Endothelial cell of umbilical vein (primary cell): ENCODE data around the gene PEAR1. TPM values are rescaled to one million over a fixed set of nuclear protein-coding genes. Genes with fewer than 3 reads are reported as not detected.

ENCODE experiments used
- BruUV-seq: library from RNA; stranded (reverse); fragments of 400-500 nt; replicated peaks from 2 replicates; lab custom pipeline; 2021; lab: Mats Ljungman, UMichigan
- CTCF ChIA-PET: fragments of 300-600, 350-600 bp; sonication (Branson Sonifier 250); formaldehyde crosslinking; loops from one replicate; lab custom pipeline; 2021; ENCODE audit warnings: antibody characterized with exemption, inconsistent platforms; lab: Charles Lee
- POLR2A ChIA-PET: fragments of 300-600, 350-600 bp; sonication (Branson Sonifier 250); formaldehyde crosslinking; loops from one replicate; lab custom pipeline; 2021; ENCODE audit warnings: antibody characterized with exemption, inconsistent platforms; lab: Charles Lee
- DNase-seq: peaks from one replicate; pipeline ENCODE4 v3.0.0-alpha.2; 2011; ENCODE audit warnings: low read depth, low spot score
- FAIRE-seq: peaks from 2 replicates; lab custom pipeline; 2011; peaks lifted over from hg19 to GRCh38; lab: Jason Lieb, UNC
- H2AFZ ChIP-seq: 2 replicates; pipeline ENCODE4 v1.6.0; 2012; ENCODE audit warnings: low read depth, low read length, control low read depth, inconsistent platforms
- H3K27ac ChIP-seq: 2 replicates; pipeline ENCODE4 v1.5.1; 2011; ENCODE audit warnings: low read depth, mild to moderate bottlenecking, control low read depth, low read length, moderate library complexity; ENCODE audit not compliant: insufficient read depth
- H3K27me3 ChIP-seq, 2 experiments: 2 replicates each; pipeline versions ENCODE4 v1.6.0 to v1.6.1; 2011; ENCODE audit warnings: low read length in 2 of 2, mixed read lengths in 1 of 2; ENCODE audit not compliant: control insufficient read depth in 2 of 2, insufficient read depth in 2 of 2
- H3K36me3 ChIP-seq, 2 experiments: 2 replicates in 1 of 2; 3 replicates in 1 of 2; pipeline ENCODE4 v1.5.1; 2011; ENCODE audit warnings: low read length in 2 of 2, mild to moderate bottlenecking in 1 of 2, moderate library complexity in 1 of 2; ENCODE audit not compliant: control insufficient read depth in 2 of 2, insufficient read depth in 2 of 2; ENCODE audit errors: extremely low read depth in 1 of 2
- H3K4me1 ChIP-seq: 3 replicates; pipeline ENCODE4 v1.5.1; 2011; ENCODE audit warnings: mild to moderate bottlenecking, low read length; ENCODE audit not compliant: control insufficient read depth, insufficient read depth; ENCODE audit errors: extremely low read depth
- H3K4me2 ChIP-seq: 2 replicates; pipeline ENCODE4 v1.6.1; 2011; ENCODE audit warnings: low read length, control low read depth, mixed read lengths; ENCODE audit not compliant: insufficient read depth
- H3K4me3 ChIP-seq, 3 experiments: fragments of 200-600 bp in 1 of 3; sonication (generic), shearing (Covaris generic) in 1 of 3; replicated peaks in 1 of 3; 2 replicates each; pipeline ENCODE4 v1.5.1; 2011 to 2016; ENCODE audit warnings: control low read depth in 3 of 3, low read length in 3 of 3, mild to moderate bottlenecking in 2 of 3, inconsistent platforms in 1 of 3, low read depth in 1 of 3, moderate library complexity in 1 of 3; ENCODE audit not compliant: insufficient read depth in 1 of 3
- H3K79me2 ChIP-seq: 2 replicates; pipeline ENCODE4 v1.6.0; 2012; ENCODE audit warnings: low read length, inconsistent platforms; ENCODE audit not compliant: control insufficient read depth, insufficient read depth
- H3K9ac ChIP-seq: replicated peaks from 2 replicates; pipeline ENCODE3; 2011; ENCODE audit warnings: low read length, control low read depth; ENCODE audit not compliant: insufficient read depth; ENCODE audit errors: extremely low read depth
- H3K9me1 ChIP-seq: replicated peaks from 3 replicates; pipeline ENCODE4 v1.6.0; 2011; ENCODE audit warnings: mild to moderate bottlenecking, low read length; ENCODE audit not compliant: control insufficient read depth, insufficient read depth; ENCODE audit errors: extremely low read depth
- H3K9me3 ChIP-seq: replicated peaks from 2 replicates; pipeline ENCODE4 v1.5.1; 2012; ENCODE audit warnings: low read length, inconsistent platforms; ENCODE audit not compliant: control insufficient read depth, insufficient read depth
- H4K20me1 ChIP-seq: replicated peaks from 2 replicates; pipeline ENCODE3; 2011; ENCODE audit warnings: mild to moderate bottlenecking, low read length; ENCODE audit not compliant: control insufficient read depth, insufficient read depth; ENCODE audit errors: extremely low read depth
- EZH2 ChIP-seq: IDR thresholded peaks from 2 replicates; pipeline ENCODE4 v1.6.1; 2012; ENCODE audit warnings: borderline replicate concordance, low read depth, mild to moderate bottlenecking, moderate library complexity, low read length, inconsistent platforms; ENCODE audit not compliant: severe bottlenecking
- JUN ChIP-seq: IDR thresholded peaks from 2 replicates; pipeline ENCODE4 v1.6.1; 2011; ENCODE audit warnings: borderline replicate concordance, low read depth; ENCODE audit not compliant: insufficient read length, insufficient read depth
- MYC ChIP-seq: IDR thresholded peaks from one replicate; pipeline ENCODE4 v1.6.1; 2011; ENCODE audit warnings: mild to moderate bottlenecking, low read depth, low read length
- POLR2A ChIP-seq: IDR thresholded peaks from 2 replicates; pipeline ENCODE4 v1.6.1; 2012; ENCODE audit warnings: low read depth, mild to moderate bottlenecking, control low read depth, low read length
- POLR2AphosphoS5 ChIP-seq: IDR thresholded peaks from 2 replicates; pipeline ENCODE4 v1.6.1; 2012; ENCODE audit warnings: low read depth, mild to moderate bottlenecking, control low read depth, low read length, moderate library complexity; ENCODE audit not compliant: insufficient read depth
- dilution Hi-C: fragments of 300-500 bp; cut with MboI; formaldehyde crosslinking; loops from one replicate; pipeline ENCODE4 v1.15.0; 2019; ENCODE audit warnings: low sequenced_read_pairs; ENCODE audit not compliant: extremely low pct_ligation_motif_present
- intact Hi-C: fragments of 100-400 bp; cut with micrococcal nuclease; formaldehyde crosslinking; loops from one replicate; pipeline ENCODE4 v1.10.0; 2022
- polyA plus RNA-seq, 4 experiments: library from polyadenylated mRNA; depleted of rRNA in 3 of 4; stranded (reverse) in 3 of 4; unstranded in 1 of 4; fragments of >200 nt; gene quantifications; 2 replicates each; pipeline versions ENCODE4 v1.2.1 to v1.2.3, GENCODE V29; 2011 to 2012; ENCODE audit warnings: missing spikeins in 1 of 4
- total RNA-seq: library from RNA; stranded (reverse); gene quantifications from 2 replicates; pipeline ENCODE4 v1.2.3, GENCODE V29; 2021
- TF ChIP-seq, protein P1 (sequence below), 2 donors: IDR thresholded peaks; 1 replicate in 1 of 2; 2 replicates in 1 of 2; pipeline ENCODE4 v1.5.1; 2011; ENCODE audit warnings: low read length in 2 of 2, mild to moderate bottlenecking in 2 of 2, moderate library complexity in 2 of 2, control low read depth in 1 of 2, inconsistent platforms in 1 of 2, low read depth in 1 of 2; ENCODE audit not compliant: insufficient read depth in 1 of 2; ENCODE audit errors: extremely low read depth in 1 of 2

Gene PEAR1
- total and polyA plus RNA-seq, 2 donors (not counting 3 experiments of a cell fraction or from before 2014, with no cell fraction given), result 90.7 to 106 TPM

DNA sequence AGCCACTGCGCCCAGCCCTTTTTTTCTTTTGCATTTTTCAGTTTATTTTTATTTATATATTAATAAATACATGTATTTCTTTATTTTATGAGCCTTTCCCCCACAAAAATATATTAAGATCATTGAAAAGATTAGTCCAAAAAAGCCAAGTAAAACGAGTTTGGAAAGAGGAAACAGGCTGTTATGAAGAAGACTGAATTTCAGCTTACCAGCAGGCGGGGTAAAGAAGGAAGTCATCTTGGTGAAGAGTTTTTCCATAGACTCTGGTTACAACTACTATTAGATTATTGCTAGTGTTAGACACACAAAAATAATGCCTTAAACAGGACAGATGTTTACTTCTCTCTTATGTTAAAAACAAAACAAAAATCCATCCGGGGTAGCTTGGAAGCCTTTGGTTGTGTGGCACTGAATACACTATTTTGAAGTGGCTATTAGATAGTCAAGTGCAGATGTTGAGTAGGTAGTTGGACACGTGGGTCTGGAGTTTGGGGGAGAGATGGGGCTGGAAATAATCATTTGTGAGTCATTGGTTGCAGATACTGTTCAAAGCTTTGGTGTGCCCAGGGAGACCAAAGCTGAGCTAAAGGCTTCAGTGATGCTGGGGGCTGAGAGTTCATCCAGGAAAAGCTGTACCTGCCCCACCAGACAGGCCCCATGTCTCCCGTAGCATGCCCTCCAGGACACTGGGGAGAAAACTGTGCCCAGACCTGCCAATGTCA is 18.2 kb downstream of the PEAR1 start:
- POLR2A ChIA-PET, result no interaction called here
- no peak for DNase-seq
- no peak for FAIRE-seq
- no peak overlapping the region for H3K9ac ChIP-seq
- H4K20me1 ChIP-seq, result no peaks in the 10 kb centered on the region
- no TSS peak for BruUV-seq
- no peak overlapping the region for H3K27ac ChIP-seq
- TF ChIP-seq JUN (no peak), MYC (no peak), POLR2AphosphoS5 (no peak)
- H3K9me3 ChIP-seq, result no peaks in the 10 kb centered on the region
- H3K9me1 ChIP-seq, result no peaks in the 10 kb centered on the region
- no peak overlapping the region for H3K4me3 ChIP-seq
- H3K79me2 ChIP-seq, result peaks cover 30% of the 10 kb centered on the region
- CTCF ChIA-PET, result interaction anchor here (0.8 to 2.1 kb wide), 6 partner anchors 8 to 22 kb away, joined by 3 to 10 read pairs (median 4); partner anchors contain the start of gene LRRC71
- dilution Hi-C loops (no loop called here), intact Hi-C loops (no loop called here)
- peaks cover 10% of the 10 kb centered on the region for H3K4me1 ChIP-seq
- H3K27me3 ChIP-seq, result no peaks in the 10 kb centered on the region
- H3K4me2 ChIP-seq, result no peak overlapping the region
- H3K36me3 ChIP-seq, result peaks cover 10 to 70% of the 10 kb centered on the region in 2 experiments
- no peak overlapping the region for H2AFZ ChIP-seq

DNA sequence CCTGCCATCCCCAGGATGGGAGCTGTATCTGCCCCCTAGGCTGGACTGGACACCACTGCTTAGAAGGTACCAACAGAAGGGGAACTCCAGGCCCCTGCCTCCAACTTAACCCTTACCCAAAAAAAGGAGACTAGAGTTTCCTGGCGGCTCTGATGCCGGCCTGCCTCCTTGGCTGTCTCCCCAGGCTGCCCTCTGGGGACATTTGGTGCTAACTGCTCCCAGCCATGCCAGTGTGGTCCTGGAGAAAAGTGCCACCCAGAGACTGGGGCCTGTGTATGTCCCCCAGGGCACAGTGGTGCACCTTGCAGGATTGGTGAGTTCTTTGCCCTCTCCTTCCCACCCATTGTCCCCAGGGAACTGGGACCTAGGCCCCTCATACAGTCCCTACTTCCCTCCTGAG is 18.8 kb downstream of the PEAR1 start:
- no peaks in the 10 kb centered on the region for H3K9me3 ChIP-seq
- peaks cover 8 to 69% of the 10 kb centered on the region in 2 experiments for H3K36me3 ChIP-seq
- H3K4me1 ChIP-seq, result peaks cover 4% of the 10 kb centered on the region
- peaks cover 30% of the 10 kb centered on the region for H3K79me2 ChIP-seq
- CTCF ChIA-PET, result interaction anchor here (0.8 to 2.1 kb wide), 8 partner anchors 8 to 22 kb away, joined by 3 to 10 read pairs (median 4); partner anchors contain the start of gene LRRC71
- dilution Hi-C loops (no loop called here), intact Hi-C loops (no loop called here)
- POLR2A ChIA-PET, result no interaction called here
- DNase-seq, result no peak
- TF ChIP-seq EZH2 (no peak), POLR2A (peak; percentile 27)
- TF ChIP-seq, protein P1, sequence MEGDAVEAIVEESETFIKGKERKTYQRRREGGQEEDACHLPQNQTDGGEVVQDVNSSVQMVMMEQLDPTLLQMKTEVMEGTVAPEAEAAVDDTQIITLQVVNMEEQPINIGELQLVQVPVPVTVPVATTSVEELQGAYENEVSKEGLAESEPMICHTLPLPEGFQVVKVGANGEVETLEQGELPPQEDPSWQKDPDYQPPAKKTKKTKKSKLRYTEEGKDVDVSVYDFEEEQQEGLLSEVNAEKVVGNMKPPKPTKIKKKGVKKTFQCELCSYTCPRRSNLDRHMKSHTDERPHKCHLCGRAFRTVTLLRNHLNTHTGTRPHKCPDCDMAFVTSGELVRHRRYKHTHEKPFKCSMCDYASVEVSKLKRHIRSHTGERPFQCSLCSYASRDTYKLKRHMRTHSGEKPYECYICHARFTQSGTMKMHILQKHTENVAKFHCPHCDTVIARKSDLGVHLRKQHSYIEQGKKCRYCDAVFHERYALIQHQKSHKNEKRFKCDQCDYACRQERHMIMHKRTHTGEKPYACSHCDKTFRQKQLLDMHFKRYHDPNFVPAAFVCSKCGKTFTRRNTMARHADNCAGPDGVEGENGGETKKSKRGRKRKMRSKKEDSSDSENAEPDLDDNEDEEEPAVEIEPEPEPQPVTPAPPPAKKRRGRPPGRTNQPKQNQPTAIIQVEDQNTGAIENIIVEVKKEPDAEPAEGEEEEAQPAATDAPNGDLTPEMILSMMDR (IDR thresholded peaks at IDR 0.05; ENCODE audit: extremely low read depth in 1 of 2, insufficient read depth in 1 of 2, low read depth in 1 of 2, low read length in 2 of 2), result no peak
- BruUV-seq, result no TSS peak
- no peak overlapping the region for H3K27ac ChIP-seq
- no peak overlapping the region for H3K9ac ChIP-seq
- no peak for FAIRE-seq
- no peaks in the 10 kb centered on the region for H3K27me3 ChIP-seq
- no peak overlapping the region for H3K4me3 ChIP-seq
- no peak overlapping the region for H2AFZ ChIP-seq
- H4K20me1 ChIP-seq, result no peaks in the 10 kb centered on the region
- H3K4me2 ChIP-seq, result no peak overlapping the region
- H3K9me1 ChIP-seq, result no peaks in the 10 kb centered on the region
